DND-41 (cell line): ENCODE measurements around the gene POC1B.

ENCODE experiments used
- ATAC-seq: fragments of 200-7000 bp; cut with Tn5 transposase; 3 replicates; pipeline ENCODE4 v1.9.1; 2021; ENCODE audit warnings: low read depth; ENCODE audit not compliant: insufficient read depth
- DNase-seq: peaks from one replicate; pipeline ENCODE4 v3.0.0-alpha.2; 2020
- H2AFZ ChIP-seq: 2 replicates; pipeline ENCODE4 v1.6.0; 2012; ENCODE audit warnings: low read depth, low read length
- H3K27ac ChIP-seq: 2 replicates; pipeline ENCODE4 v1.5.1; 2012; ENCODE audit warnings: low read length, inconsistent platforms
- H3K27me3 ChIP-seq: fragments of 200-600 bp; sonication (generic); 2 replicates; pipeline ENCODE4 v1.6.0; 2012; ENCODE audit warnings: low read length, mild to moderate bottlenecking, inconsistent platforms; ENCODE audit not compliant: insufficient read depth, poor library complexity
- H3K36me3 ChIP-seq: 2 replicates; pipeline ENCODE4 v1.5.1; 2012; ENCODE audit warnings: low read length, inconsistent platforms; ENCODE audit not compliant: insufficient read depth
- H3K4me1 ChIP-seq: 2 replicates; pipeline ENCODE4 v1.5.1; 2012; ENCODE audit warnings: mild to moderate bottlenecking, low read length; ENCODE audit not compliant: insufficient read depth
- H3K4me2 ChIP-seq: 2 replicates; pipeline ENCODE4 v1.6.0; 2012; ENCODE audit warnings: mild to moderate bottlenecking, moderate library complexity, low read length, inconsistent platforms; ENCODE audit not compliant: insufficient read depth
- H3K4me3 ChIP-seq, 2 experiments: fragments of 200-600 bp in 1 of 2; shearing (Covaris generic) in 1 of 2; 2 replicates each; pipeline ENCODE4 v1.5.1; 2012 to 2016; ENCODE audit warnings: inconsistent platforms in 2 of 2, low read length in 2 of 2, mild to moderate bottlenecking in 2 of 2, low read depth in 1 of 2, moderate library complexity in 1 of 2
- H3K79me2 ChIP-seq: 2 replicates; pipeline ENCODE4 v1.6.0; 2012; ENCODE audit warnings: low read length, inconsistent platforms; ENCODE audit not compliant: insufficient read depth
- H3K9ac ChIP-seq: 2 replicates; pipeline ENCODE4 v1.6.0; 2012; ENCODE audit warnings: low read depth, mild to moderate bottlenecking, inconsistent platforms, low read length, moderate library complexity
- H3K9me3 ChIP-seq: 2 replicates; pipeline ENCODE4 v1.5.1; 2012; ENCODE audit warnings: low read length, moderate library complexity, mild to moderate bottlenecking, inconsistent platforms; ENCODE audit not compliant: insufficient read depth, severe bottlenecking
- H4K20me1 ChIP-seq: 2 replicates; pipeline ENCODE4 v1.6.0; 2012; ENCODE audit warnings: low read length; ENCODE audit not compliant: insufficient read depth
- CTCF ChIP-seq: IDR thresholded peaks from 2 replicates; pipeline ENCODE4 v1.5.1; 2012; ENCODE audit warnings: borderline replicate concordance, low read length, moderate library complexity, mild to moderate bottlenecking; ENCODE audit not compliant: poor library complexity, severe bottlenecking; ENCODE audit errors: extremely low read depth
- EZH2 ChIP-seq: IDR thresholded peaks from 3 replicates; pipeline ENCODE4 v1.6.1; 2012; ENCODE audit warnings: borderline replicate concordance, low read depth, mild to moderate bottlenecking, moderate library complexity, low read length, inconsistent platforms; ENCODE audit not compliant: severe bottlenecking

The POC1B gene

GRCh38 chr12:89400415-89400814, 125.4 kb downstream of the POC1B start:
- no peak for ATAC-seq
- no peaks in the 10 kb centered on the region for H4K20me1 ChIP-seq

GRCh38 chr12:89395712-89396111, 130.1 kb downstream of the POC1B start:
- TF ChIP-seq CTCF (no peak), EZH2 (no peak)
- ATAC-seq (no peak), DNase-seq (no peak)
- Histone ChIP-seq H3K27me3 (no peaks in the 10 kb centered on the region), H3K4me1 (peaks cover 4% of the 10 kb centered on the region; the same call in 1 of the 2 replicates), H3K9ac (no peak overlapping the region), H3K9me3 (no peaks in the 10 kb centered on the region), H3K4me2 (no peak overlapping the region), H3K27ac (no peak overlapping the region), H3K36me3 (no peaks in the 10 kb centered on the region), H3K79me2 (no peaks in the 10 kb centered on the region), H3K4me3 (no peak overlapping the region), H4K20me1 (no peaks in the 10 kb centered on the region), H2AFZ (no peak overlapping the region)

More at GRCh38 chr12:89400415-89400814, 125.4 kb downstream of the POC1B start:
- H3K27me3 ChIP-seq: no peaks in the 10 kb centered on the region
- H3K36me3 ChIP-seq: no peaks in the 10 kb centered on the region
- H3K9me3 ChIP-seq: no peaks in the 10 kb centered on the region
- no peaks in the 10 kb centered on the region for H3K79me2 ChIP-seq
- DNase-seq: no peak
- TF ChIP-seq CTCF: no peak
- no peak for TF ChIP-seq EZH2
- H3K4me2 ChIP-seq: no peak overlapping the region
- H3K4me3 ChIP-seq: no peak overlapping the region
- H3K9ac ChIP-seq: no peak overlapping the region
- no peak overlapping the region for H2AFZ ChIP-seq
- H3K27ac ChIP-seq: no peak overlapping the region
- peaks cover 4% of the 10 kb centered on the region; the same call in 1 of the 2 replicates for H3K4me1 ChIP-seq

GRCh38 chr12:89393551-89394121, 132.2 kb downstream of the POC1B start:
- H3K4me3 ChIP-seq: no peak overlapping the region
- ATAC-seq: no peak
- no peaks in the 10 kb centered on the region for H4K20me1 ChIP-seq
- DNase-seq: no peak
- no peaks in the 10 kb centered on the region for H3K79me2 ChIP-seq
- H3K9ac ChIP-seq: no peak overlapping the region
- H3K27ac ChIP-seq: no peak overlapping the region
- no peaks in the 10 kb centered on the region for H3K9me3 ChIP-seq
- H3K4me1 ChIP-seq: peaks cover 4% of the 10 kb centered on the region; the same call in 1 of the 2 replicates
- no peak overlapping the region for H2AFZ ChIP-seq
- no peaks in the 10 kb centered on the region for H3K36me3 ChIP-seq
- H3K4me2 ChIP-seq: no peak overlapping the region
- TF ChIP-seq CTCF (no peak), EZH2 (no peak)
- H3K27me3 ChIP-seq: no peaks in the 10 kb centered on the region
